Fibroblast of skin of right biceps (primary cell): ENCODE results near the gene STXBP4.

Source experiments
- DNase-seq: peaks from one replicate; pipeline ENCODE4 v3.0.0-alpha.2; 2013

STXBP4 gene

GRCh38 chr17:55175788-55176427, 207.3 kb downstream of the STXBP4 start:
- no peak for DNase-seq

GRCh38 chr17:55177159-55177854, 208.7 kb downstream of the STXBP4 start:
- peak; percentile 41 for DNase-seq

GRCh38 chr17:55177855-55178217, 209.3 kb downstream of the STXBP4 start:
- DNase-seq = no peak

GRCh38 chr17:55186937-55187770, 218.6 kb downstream of the STXBP4 start:
- no peak for DNase-seq

GRCh38 chr17:55190748-55191147, 222.2 kb downstream of the STXBP4 start:
- DNase-seq = no peak

- DNase-seq = no peak
Observed at GRCh38 chr17:55198690-55199370, 230.3 kb downstream of the STXBP4 start.

- no peak for DNase-seq
Observed at GRCh38 chr17:55200904-55201303, 232.3 kb downstream of the STXBP4 start.

GRCh38 chr17:55201308-55201932, 232.9 kb downstream of the STXBP4 start:
- DNase-seq = no peak

GRCh38 chr17:55202896-55203295, 234.3 kb downstream of the STXBP4 start:
- no peak for DNase-seq

- no peak for DNase-seq
Observed at GRCh38 chr17:55208078-55208812, 239.7 kb downstream of the STXBP4 start.

GRCh38 chr17:55210292-55210691, 241.7 kb downstream of the STXBP4 start:
- DNase-seq = no peak

GRCh38 chr17:55212880-55213279, 244.3 kb downstream of the STXBP4 start:
- no peak for DNase-seq

- DNase-seq = no peak
Observed at GRCh38 chr17:55215711-55216110, 247.1 kb downstream of the STXBP4 start.

GRCh38 chr17:55216888-55217287, 248.3 kb downstream of the STXBP4 start:
- no peak for DNase-seq

GRCh38 chr17:55219459-55219858, 250.9 kb downstream of the STXBP4 start:
- DNase-seq = no peak

GRCh38 chr17:55219934-55220333, 251.4 kb downstream of the STXBP4 start:
- peak; percentile 8 for DNase-seq
